Prostate gland (tissue), 2 donors: ENCODE data around the gene RASGRF2. TPM values are rescaled to one million over a fixed set of nuclear protein-coding genes. Genes with fewer than 3 reads are reported as not detected.
A peak's percentile ranks its signal among the peaks of the same experiment; 100 is the strongest.

Experiments used
- DNase-seq: peaks from one replicate; pipeline ENCODE4 v3.0.0-alpha.2; 2019; ENCODE audit warnings: low spot score
- H3K27ac ChIP-seq, 2 donors: fragments of 200-600 bp; sonication (generic); 2 replicates each; pipeline ENCODE4 v1.5.1; 2017 to 2019
- H3K27me3 ChIP-seq: fragments of 200-600 bp; sonication (generic); replicated peaks from 2 replicates; pipeline ENCODE4 v1.5.1; 2019; ENCODE audit not compliant: insufficient read depth
- H3K36me3 ChIP-seq, 2 donors: fragments of 200-600 bp; sonication (generic); 1 replicate in 1 of 2; 2 replicates in 1 of 2; pipeline versions ENCODE4 v1.5.1 to v1.8.1; 2017 to 2019
- H3K4me1 ChIP-seq: fragments of 200-600 bp; sonication (generic); replicated peaks from 2 replicates; pipeline ENCODE4 v1.5.1; 2019
- H3K4me3 ChIP-seq, 2 donors: fragments of 200-600 bp; sonication (generic); 2 replicates each; pipeline ENCODE4 v1.5.1; 2017 to 2019
- H3K9me3 ChIP-seq: fragments of 200-600 bp; sonication (generic); 2 replicates; pipeline ENCODE4 v1.5.1; 2017
- CTCF ChIP-seq, 4 experiments: fragments of 200-600 bp in 2 of 4; fragments of 450-650 bp in 2 of 4; sonication (generic) in 2 of 4; IDR thresholded peaks; 1 replicate in 3 of 4; 2 replicates in 1 of 4; pipeline ENCODE4 v1.5.1; 2016 to 2019; ENCODE audit warnings: antibody characterized with exemption in 4 of 4, mild to moderate bottlenecking in 2 of 4, moderate library complexity in 2 of 4
- POLR2A ChIP-seq: fragments of 450-650 bp; IDR thresholded peaks from one replicate; pipeline ENCODE4 v1.6.1; 2016; ENCODE audit warnings: antibody characterized with exemption, mild to moderate bottlenecking
- POLR2AphosphoS5 ChIP-seq: sonication (generic); formaldehyde crosslinking; IDR thresholded peaks from one replicate; pipeline ENCODE4 v1.6.1; 2017; ENCODE audit warnings: antibody characterized with exemption
- WGBS: methylation state at CpG from one replicate; pipeline ENCODE4 v1.1.5; 2018; 5-methylcytosine and 5-hydroxymethylcytosine counted together
- intact Hi-C: fragments of 100-400 bp; cut with DNase I; formaldehyde crosslinking; loops from one replicate; pipeline ENCODE4 v1.14.2; 2022
- total RNA-seq, 2 donors: library from RNA; depleted of rRNA; stranded (reverse); fragments of >200 nt; gene quantifications; one replicate each; pipeline ENCODE4 v1.1.0, GENCODE V29; 2016

The RASGRF2 gene
- total RNA-seq, 2 donors from 2014 or later = 3.0 to 7.6 TPM

GRCh38 chr5:81125959-81126358, 165.8 kb downstream of the RASGRF2 start:
- DNase-seq = peak; percentile 8
- Histone ChIP-seq H3K9me3 (no peaks in the 10 kb centered on the region), H3K4me1 (no peaks in the 10 kb centered on the region), H3K36me3 (no peaks in the 10 kb centered on the region), H3K27ac (no peak overlapping the region), H3K27me3 (no peaks in the 10 kb centered on the region), H3K4me3 (no peak overlapping the region)
- WGBS = 16% methylated on average over 7 of the region's 7 CpGs
- intact Hi-C loops = no loop called here
- TF ChIP-seq CTCF (IDR thresholded peaks at IDR 0.05) (no peak), POLR2AphosphoS5 (peak; percentile 42), POLR2A (no peak)

- intact Hi-C loops = no loop called here
- TF ChIP-seq POLR2AphosphoS5 = no peak
- no peak for TF ChIP-seq POLR2A
- no peak for TF ChIP-seq CTCF (IDR thresholded peaks at IDR 0.05)
These were observed 168.3 kb downstream of the RASGRF2 start for GRCh38 chr5:81128416-81128815.

GRCh38 chr5:81132381-81132780, 172.2 kb downstream of the RASGRF2 start:
- H3K27me3 ChIP-seq = peaks cover 4% of the 10 kb centered on the region
- no peak for DNase-seq
- H3K4me3 ChIP-seq = no peak overlapping the region
- no peak overlapping the region for H3K27ac ChIP-seq
- H3K4me1 ChIP-seq = no peaks in the 10 kb centered on the region
- TF ChIP-seq POLR2AphosphoS5 (no peak), POLR2A (no peak), CTCF (IDR thresholded peaks at IDR 0.05) (no peak)
- H3K9me3 ChIP-seq = no peaks in the 10 kb centered on the region
- WGBS = 71% methylated on average over 1 of the region's 1 CpG
- no peaks in the 10 kb centered on the region for H3K36me3 ChIP-seq
- intact Hi-C loops = no loop called here

More at GRCh38 chr5:81128416-81128815, 168.3 kb downstream of the RASGRF2 start:
- WGBS = 88% methylated on average over 7 of the region's 7 CpGs
- H3K4me1 ChIP-seq = no peaks in the 10 kb centered on the region
- H3K9me3 ChIP-seq = no peaks in the 10 kb centered on the region
- H3K4me3 ChIP-seq = no peak overlapping the region
- peaks cover 4% of the 10 kb centered on the region for H3K27me3 ChIP-seq
- no peak overlapping the region for H3K27ac ChIP-seq
- DNase-seq = no peak
- no peaks in the 10 kb centered on the region for H3K36me3 ChIP-seq

GRCh38 chr5:81134066-81134465, 173.9 kb downstream of the RASGRF2 start:
- H3K27me3 ChIP-seq = peaks cover 4% of the 10 kb centered on the region

More at GRCh38 chr5:81134066-81134465, 173.9 kb downstream of the RASGRF2 start:
- Histone ChIP-seq H3K9me3 (no peaks in the 10 kb centered on the region), H3K4me3 (no peak overlapping the region), H3K27ac (no peak overlapping the region), H3K36me3 (no peaks in the 10 kb centered on the region), H3K4me1 (no peaks in the 10 kb centered on the region)
- intact Hi-C loops = no loop called here
- no peak for DNase-seq
- TF ChIP-seq POLR2A (no peak), CTCF (IDR thresholded peaks at IDR 0.05) (no peak), POLR2AphosphoS5 (no peak)
- WGBS = 62% methylated on average over 2 of the region's 2 CpGs
